ENCODE measurements around the gene PRKAG2.
"Not testable (repeated sequence)": the region's sequence is repeated elsewhere in the genome, so short reads cannot be mapped to it uniquely, and the experiment has no call there.

Gene PRKAG2

GRCh38 chr7:151551820-151552219 lies 325.1 kb downstream of the PRKAG2 start:
- DNase-seq (ENCODE audit: low spot score), result no peak

DNA sequence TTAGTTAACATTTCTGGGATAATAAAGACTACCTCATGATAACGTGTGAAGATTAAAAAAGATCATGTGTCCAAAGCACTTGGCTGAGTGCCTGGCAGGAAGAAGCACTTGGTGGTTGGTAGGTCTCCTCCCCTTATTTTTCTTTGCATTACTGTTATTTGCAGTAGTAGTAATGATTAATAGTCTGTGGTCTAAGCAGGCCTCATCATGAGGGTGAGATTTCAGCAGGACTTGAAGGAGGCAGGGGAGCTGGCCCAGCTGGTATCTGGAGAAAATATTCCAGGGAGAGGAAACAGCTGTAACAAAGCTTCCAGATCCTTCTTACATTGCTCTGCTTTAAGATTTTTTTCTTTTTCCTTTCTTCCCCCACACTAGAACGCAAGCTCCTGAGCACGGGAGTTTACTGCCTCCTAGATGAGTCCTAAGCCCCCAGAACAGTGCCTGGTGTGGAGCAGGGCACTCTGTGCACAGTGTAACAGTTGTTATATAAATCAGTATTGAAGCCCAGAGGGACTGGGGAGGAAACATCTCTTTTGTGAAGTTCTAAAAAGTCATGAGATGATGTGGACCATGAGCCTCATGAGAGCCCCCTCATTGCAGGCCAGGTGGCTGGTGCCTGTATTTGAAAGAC lies 326.1 kb downstream of the PRKAG2 start:
- no peak for DNase-seq (ENCODE audit: low spot score)

- DNase-seq (ENCODE audit: low spot score), result no peak
Observed at GRCh38 chr7:151549644-151550043, 327.3 kb downstream of the PRKAG2 start.

DNA sequence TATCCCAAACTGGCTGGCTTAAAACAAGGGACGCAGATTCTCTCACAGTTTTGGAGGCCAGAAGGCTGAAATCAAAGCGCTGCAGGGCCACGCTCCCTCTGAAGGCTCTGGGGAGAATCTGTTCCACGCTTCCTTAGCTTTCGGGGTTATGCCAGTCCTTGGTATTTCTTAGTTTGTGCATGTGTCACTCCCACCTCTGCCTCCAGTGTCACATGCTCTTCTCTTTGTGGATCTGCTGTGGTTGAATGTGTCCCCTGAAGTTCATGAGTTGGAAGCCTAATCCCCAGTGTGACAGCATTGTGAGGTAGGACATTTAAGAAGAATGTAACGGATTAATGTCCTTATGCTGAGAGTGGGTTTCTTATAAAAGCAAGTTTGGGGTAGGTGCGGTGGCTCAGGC lies 327.8 kb downstream of the PRKAG2 start:
- DNase-seq (ENCODE audit: low spot score), result no peak

DNA sequence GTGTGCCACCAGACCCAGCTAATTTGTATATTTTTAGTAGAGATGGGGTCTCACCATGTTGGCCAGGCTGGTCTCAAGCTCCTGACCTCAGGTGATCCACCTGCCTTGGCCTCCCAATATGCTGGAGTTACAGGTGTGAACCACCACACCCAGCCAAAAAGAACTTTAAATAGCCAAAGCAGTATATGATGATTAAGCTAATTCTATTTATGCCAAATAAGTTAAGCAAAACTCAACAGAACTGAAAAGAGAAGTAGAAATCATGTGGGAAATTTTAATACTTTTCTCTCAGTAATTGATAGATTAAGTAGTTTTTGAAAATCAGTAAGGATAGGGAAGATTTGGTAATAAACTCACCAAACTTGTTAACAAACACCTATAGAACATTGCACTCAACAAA lies 332.7 kb downstream of the PRKAG2 start:
- no peak for DNase-seq (ENCODE audit: low spot score)

DNA sequence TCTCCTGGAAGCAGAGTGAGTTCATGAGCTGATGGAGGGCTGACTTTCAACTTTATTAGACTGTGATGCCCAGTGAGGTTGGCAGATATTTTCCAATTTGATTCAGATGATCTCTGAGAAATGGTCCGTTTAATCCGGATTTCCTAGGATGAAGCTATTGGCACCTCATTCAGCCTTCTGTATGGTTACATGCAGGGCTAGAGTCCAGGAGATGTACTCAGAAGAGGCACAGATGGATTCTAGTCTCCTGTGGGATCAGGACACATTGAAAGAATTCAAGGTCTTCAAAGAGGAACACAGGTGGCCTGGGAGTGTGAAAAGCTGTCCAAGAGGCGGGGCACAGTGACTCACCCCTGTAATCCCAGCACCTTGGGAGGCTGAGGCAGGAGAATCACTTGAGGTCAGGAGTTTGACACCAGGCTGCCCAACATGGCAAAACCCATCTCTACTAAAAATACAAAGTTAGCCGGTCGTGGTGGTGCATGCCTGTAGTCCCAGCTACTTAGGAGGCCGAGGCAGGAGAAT lies 334.2 kb downstream of the PRKAG2 start:
- no peak for DNase-seq (ENCODE audit: low spot score)

DNA sequence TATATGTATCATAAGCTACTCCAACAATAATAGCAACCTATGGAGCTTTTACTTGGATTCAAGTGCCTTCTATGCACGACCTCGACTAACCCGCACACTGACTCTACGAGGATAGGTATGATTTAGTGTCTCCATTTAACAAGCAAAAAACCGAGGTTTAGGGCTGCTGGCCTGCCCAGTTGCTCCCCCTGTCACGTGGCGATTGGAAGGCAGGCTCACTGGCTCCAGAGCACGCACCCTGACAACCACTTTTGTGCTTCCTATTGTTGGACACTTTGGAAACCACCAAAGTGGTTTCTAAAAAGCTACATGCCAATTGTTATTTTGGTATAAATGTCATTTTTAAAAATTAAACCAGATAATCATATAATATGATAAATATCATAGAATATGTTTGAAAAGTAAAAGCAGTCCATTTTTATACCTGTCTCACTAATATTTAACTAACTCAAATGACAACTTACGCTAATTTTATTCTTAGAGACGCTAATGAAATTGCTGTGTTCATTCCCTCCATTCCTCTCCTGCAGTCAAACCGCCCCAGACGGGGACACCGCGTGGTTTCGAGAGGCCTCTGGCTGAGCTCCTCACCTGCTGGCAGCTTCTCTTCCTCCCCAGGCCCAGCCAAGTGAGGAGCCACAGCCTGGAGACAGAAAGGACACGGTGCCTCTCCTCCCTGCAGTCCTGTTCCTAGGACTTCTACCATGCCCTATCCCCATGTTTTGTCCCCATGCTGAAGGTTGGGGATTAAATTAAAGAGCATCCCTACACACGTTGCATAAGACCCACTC lies 335.0 kb downstream of the PRKAG2 start:
- no peak for DNase-seq (ENCODE audit: low spot score)

DNA sequence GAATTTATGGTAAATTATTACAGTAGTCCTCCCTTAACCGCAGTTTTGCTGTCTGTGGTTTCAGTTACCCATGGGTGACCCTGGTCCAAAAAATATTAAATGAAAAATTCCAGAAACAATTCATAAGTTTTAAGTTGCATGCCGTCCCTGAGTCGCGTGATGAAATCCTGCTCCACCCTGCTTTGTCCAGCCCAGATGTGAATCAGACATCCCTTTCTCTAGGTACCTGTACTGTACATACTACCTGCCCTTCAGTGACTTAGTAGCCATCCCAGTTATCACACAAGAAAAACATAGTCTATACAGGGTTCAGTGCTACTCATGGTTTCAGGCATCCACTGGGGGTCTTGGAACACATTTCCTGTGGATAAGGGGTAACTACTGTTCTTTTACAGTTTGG lies 336.8 kb downstream of the PRKAG2 start:
- no peak for DNase-seq (ENCODE audit: low spot score)

GRCh38 chr7:151539088-151539671 lies 337.7 kb downstream of the PRKAG2 start:
- DNase-seq (ENCODE audit: low spot score), result peak; percentile 44

DNA sequence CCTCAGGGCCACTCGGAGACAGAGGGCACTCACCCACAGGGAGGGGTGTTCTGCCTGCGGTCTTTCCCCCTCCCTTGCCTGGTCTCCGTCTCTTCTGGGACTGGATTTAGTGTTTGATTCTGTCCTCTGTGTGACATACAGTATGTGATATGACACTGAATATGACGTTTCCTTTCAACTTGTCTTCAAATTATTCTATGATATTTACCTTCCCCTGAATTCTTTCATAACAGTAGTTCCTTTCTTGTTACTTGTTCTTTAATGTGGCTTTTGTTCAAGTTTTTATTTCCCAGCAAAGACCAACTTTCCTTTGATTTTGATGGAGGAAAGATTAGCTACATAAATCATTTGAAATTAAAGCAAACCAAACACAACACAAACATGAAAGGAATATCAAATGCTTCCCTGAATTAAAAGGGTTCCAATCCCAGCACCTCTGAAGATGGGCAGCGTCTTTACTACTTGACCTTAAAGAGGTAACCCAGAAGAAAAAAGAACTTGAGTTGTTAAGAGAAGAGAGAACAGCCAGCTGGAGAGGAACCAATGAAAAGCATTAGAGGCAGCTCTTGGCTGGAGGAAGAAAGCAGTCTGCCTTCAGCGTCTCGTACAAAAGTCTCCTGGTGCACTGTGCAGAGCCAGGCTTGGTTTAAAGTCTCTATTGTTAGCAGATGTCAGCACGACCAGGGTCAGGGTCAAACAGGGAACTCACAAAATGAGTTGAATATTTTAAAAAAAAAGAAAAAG lies 338.9 kb downstream of the PRKAG2 start:
- peak; percentile 91 for DNase-seq (ENCODE audit: low spot score)

- not testable (repeated sequence) for DNase-seq (ENCODE audit: low spot score)
Observed at GRCh38 chr7:151536178-151536577, 340.7 kb downstream of the PRKAG2 start.

GRCh38 chr7:151529842-151530241 lies 347.1 kb downstream of the PRKAG2 start:
- DNase-seq (ENCODE audit: low spot score), result no peak

GRCh38 chr7:151524845-151525244 lies 352.1 kb downstream of the PRKAG2 start:
- DNase-seq (ENCODE audit: low spot score), result no peak

DNA sequence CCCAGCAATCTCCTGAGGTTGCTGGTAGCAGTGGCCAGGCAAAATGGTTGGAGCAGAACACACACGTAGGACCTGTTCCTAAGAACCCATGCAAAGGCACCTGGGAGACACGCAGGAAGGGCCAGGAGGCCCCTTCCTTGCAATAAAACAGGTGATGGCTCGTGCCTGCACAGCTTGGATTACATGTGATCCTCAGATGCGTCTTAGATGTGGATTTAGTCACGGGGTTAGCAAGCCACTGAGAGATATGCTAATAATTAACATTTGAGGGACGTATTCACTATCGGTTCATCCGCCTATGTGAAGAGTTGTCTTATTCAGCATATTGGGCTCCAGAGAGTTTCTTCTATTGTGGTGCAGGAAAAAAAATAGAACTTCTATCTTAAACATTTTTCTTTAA lies 352.6 kb downstream of the PRKAG2 start:
- no peak for DNase-seq (ENCODE audit: low spot score)

- peak; percentile 42 for DNase-seq (ENCODE audit: low spot score)
Observed at GRCh38 chr7:151520419-151521261, 356.3 kb downstream of the PRKAG2 start.

DNA sequence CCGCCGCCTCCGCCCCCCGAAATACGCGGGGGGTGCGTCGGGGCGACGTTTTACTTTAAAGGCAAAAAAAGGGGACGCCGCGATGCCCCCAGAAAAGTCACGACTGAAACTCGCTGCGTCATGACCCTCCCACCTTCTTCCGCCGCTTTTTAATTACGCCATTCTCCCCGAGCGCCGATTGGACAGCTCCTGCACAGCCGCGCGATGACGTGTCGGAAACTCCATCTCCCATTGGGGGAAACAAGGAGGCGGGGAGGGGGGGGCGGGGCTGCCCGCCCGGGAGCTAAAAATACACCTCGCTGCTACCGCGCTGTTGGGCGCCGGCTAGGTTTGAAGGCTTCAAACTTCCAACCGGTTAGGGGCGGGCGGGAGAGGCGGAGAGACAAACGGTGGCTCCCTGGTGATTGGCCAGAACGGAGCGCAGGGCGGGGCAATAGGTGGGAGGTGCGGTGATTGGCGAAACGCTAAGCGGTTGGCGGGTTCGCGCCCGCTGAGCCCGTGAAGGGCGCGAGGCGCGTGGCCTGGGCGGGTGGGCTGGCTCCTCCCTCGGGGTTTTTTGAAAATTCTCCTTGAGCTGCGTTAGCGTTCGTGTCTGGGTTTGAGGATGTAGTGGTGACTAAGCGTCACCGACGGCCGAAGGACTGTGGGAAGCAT lies 357.0 kb downstream of the PRKAG2 start, which contains the start of gene RHEB:
TSS of gene RHEB (minus strand) at position 131 of the 654 bp plus-strand sequence. CDS start 384 bp downstream, outside the sequence.
- DNase-seq (ENCODE audit: low spot score), result peak; percentile 98

DNA sequence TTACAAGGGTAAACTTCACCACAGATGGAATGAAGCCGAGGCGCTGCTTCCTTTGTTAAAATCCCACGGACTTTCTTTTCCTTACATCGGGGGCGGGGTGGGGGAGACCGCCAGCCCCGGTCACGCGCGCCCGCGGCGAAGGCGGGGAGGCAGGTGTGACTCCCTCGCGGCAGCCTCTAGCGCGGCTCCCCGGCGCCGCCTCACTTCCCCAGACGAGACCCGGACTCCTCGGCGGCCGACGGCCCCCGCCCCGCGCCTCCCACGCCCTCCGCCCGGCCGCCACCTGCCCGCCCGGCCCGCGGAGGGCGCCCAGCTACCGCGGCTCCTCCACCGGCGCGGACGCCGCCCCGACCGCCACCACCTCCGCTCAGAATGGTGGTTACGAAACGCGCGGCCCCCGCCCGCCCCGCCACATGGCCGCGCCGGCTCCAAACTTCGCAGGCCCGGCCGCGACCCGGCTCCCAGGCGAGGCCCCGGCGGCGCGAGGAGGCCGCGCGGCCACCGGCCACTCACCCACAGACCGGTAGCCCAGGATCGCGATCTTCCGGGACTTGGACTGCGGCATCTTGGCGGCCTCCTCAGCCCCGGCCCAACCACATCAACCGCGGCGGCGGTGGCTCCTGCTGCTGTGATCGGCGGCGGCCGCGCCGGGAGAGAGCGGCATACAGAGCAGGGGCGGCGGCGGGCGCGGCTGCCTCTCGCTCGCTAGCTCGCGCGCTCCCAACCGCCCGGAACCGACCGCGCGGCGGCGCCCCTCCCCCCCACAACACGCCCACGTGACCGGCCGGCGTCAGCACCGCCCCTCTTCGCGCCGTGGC lies 357.8 kb downstream of the PRKAG2 start:
- DNase-seq (ENCODE audit: low spot score), result peak; percentile 38

- DNase-seq (ENCODE audit: low spot score), result peak; percentile 50
Observed at GRCh38 chr7:151518105-151518946, 358.6 kb downstream of the PRKAG2 start.

DNA sequence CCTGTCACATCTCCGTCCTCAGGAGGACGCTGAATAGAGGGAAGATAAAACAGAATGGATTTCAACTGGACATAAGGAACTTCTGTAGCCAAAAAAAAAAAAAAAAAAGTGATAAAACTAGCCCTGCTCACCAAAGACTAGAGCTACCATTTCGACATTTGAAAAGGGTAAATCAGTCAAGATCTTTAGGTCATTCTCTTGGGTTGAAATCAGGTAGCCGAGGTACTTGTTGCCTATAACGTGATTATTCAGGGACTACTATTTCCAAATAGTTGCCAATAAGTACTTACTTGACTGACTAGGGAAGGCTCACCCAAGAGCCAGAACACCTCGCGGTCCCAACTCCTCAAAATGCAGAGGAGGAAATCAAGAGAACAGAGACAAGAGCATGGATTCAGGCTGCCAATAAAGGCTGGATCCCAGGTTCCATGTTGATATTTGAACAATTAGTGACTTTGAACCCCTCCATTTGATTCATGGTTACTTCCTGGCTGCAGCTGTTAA lies 359.3 kb downstream of the PRKAG2 start:
- no peak for DNase-seq (ENCODE audit: low spot score)
